GM12865 (cell line): Measurements from ENCODE around the gene CRACR2B.

Experiments
- DNase-seq: peaks from one replicate; pipeline ENCODE4 v3.0.0; 2010; ENCODE audit warnings: low read depth
- H3K4me3 ChIP-seq: 2 replicates; pipeline ENCODE4 v1.5.1; 2011; ENCODE audit warnings: mild to moderate bottlenecking, low read depth, low read length, control low read depth
- CTCF ChIP-seq: IDR thresholded peaks from 2 replicates; pipeline ENCODE4 v1.5.1; 2011; ENCODE audit warnings: low read length, control low read depth, low read depth, inconsistent platforms; ENCODE audit not compliant: insufficient read depth; ENCODE audit errors: missing control alignments

Gene CRACR2B

GRCh38 chr11:864898-865297, 37.2 kb downstream of the CRACR2B start:
- no peak for TF ChIP-seq CTCF
- DNase-seq: no peak
- no peak overlapping the region for H3K4me3 ChIP-seq

GRCh38 chr11:865462-866430, 38.0 kb downstream of the CRACR2B start:
- TF ChIP-seq CTCF: no peak
- no peak for DNase-seq

GRCh38 chr11:866481-866880, 38.8 kb downstream of the CRACR2B start:
- TF ChIP-seq CTCF: no peak
- H3K4me3 ChIP-seq: no peak overlapping the region
- DNase-seq: no peak

More at GRCh38 chr11:865462-866430, 38.0 kb downstream of the CRACR2B start:
- no peak overlapping the region for H3K4me3 ChIP-seq

GRCh38 chr11:867856-868358, 40.2 kb downstream of the CRACR2B start:
- no peak overlapping the region for H3K4me3 ChIP-seq
- no peak for TF ChIP-seq CTCF

GRCh38 chr11:868394-868793, 40.7 kb downstream of the CRACR2B start:
- DNase-seq: no peak
- no peak overlapping the region for H3K4me3 ChIP-seq
- no peak for TF ChIP-seq CTCF

More at GRCh38 chr11:867856-868358, 40.2 kb downstream of the CRACR2B start:
- DNase-seq: no peak

- TF ChIP-seq CTCF: no peak
- no peak overlapping the region for H3K4me3 ChIP-seq
- no peak for DNase-seq
Measured at GRCh38 chr11:868802-869201, 41.1 kb downstream of the CRACR2B start.
